Measurements from ENCODE around the gene POLH. TPM values are rescaled to one million over a fixed set of nuclear protein-coding genes. Genes with fewer than 3 reads are reported as not detected.

The POLH gene
- total and polyA plus RNA-seq, 9 of the 15 experiments (the other 6 are each of a cell fraction or from before 2014, with no cell fraction given) = 5.8 to 31.6 (median 20.6) TPM

DNA sequence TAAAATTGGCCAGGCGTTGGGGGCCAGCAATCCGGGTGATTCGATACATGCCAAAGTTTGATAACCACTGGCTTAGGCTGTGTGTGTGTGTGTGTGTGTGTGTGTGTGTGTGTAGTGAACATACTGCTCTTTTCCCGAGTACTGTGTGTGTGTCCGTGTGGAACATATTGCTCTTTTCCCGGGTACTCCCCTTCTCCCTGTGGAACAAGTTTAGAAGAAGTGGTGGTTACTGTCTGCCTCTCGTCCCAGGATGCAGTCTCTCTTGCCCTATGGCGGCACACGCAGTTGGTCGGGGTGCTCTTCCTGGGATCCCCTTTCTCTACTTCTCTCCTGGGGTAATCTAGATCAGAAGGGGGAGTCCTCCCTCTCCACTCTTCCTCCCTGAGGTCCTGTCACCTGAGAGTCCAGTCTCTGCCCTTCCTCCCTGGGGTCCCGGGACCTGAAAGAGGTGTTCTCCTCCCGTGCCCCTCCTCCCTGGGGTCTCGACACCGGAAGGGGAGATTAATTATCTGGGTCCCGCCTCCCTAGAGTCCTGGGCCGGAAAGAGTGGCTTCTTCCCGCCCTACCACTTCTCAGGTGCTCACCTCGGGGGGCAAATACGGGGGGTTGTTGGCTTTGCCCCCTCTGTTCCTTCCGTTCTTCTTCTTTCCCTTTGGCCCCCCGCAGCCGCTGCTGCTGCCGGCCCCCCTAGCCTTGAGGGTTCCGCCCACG lies 52.6 kb downstream of the POLH start (continued):
- TF ChIP-seq KDM5B (IDR thresholded peaks at IDR 0.05; ENCODE audit: insufficient replicate concordance, low read depth, low read length) (peak; percentile 2), ZNF408 (CRISPR knock-in tag; IDR thresholded peaks at IDR 0.05; ENCODE audit: low read depth) (no peak), NR2C1 (IDR thresholded peaks at IDR 0.05) (no peak), NR2C1 (tag; IDR thresholded peaks at IDR 0.05) (peak; percentile 29; the same call in 1 of the 2 replicates), DNMT1 (IDR thresholded peaks at IDR 0.05) (no peak), ZNF274 (IDR thresholded peaks at IDR 0.05; ENCODE audit: borderline replicate concordance, low read depth, low read length) (no peak), ZNF124 (CRISPR knock-in tag; IDR thresholded peaks at IDR 0.05) (no peak), HDAC2 (IDR thresholded peaks at IDR 0.05) (peak; percentile 84; the same call in 1 of the 2 replicates), PHB2 (IDR thresholded peaks at IDR 0.05; ENCODE audit: low read depth) (0 out of 2 replicates have a peak, but pooled peaks have one; percentile 23), ZNF316 (IDR thresholded peaks at IDR 0.05) (no peak), SIN3A (IDR thresholded peaks at IDR 0.05; ENCODE audit: borderline replicate concordance in 2 of 2, control insufficient read depth in 1 of 2, low read depth in 2 of 2, low read length in 2 of 2) (peak; percentile 55 to 61; a peak in 2 of 4 replicates), MEF2D (tag; conservative IDR thresholded peaks at IDR 0.05; ENCODE audit: low read depth) (no peak; the same call in 1 of the 2 replicates)
- TF ChIP-seq, protein P1, sequence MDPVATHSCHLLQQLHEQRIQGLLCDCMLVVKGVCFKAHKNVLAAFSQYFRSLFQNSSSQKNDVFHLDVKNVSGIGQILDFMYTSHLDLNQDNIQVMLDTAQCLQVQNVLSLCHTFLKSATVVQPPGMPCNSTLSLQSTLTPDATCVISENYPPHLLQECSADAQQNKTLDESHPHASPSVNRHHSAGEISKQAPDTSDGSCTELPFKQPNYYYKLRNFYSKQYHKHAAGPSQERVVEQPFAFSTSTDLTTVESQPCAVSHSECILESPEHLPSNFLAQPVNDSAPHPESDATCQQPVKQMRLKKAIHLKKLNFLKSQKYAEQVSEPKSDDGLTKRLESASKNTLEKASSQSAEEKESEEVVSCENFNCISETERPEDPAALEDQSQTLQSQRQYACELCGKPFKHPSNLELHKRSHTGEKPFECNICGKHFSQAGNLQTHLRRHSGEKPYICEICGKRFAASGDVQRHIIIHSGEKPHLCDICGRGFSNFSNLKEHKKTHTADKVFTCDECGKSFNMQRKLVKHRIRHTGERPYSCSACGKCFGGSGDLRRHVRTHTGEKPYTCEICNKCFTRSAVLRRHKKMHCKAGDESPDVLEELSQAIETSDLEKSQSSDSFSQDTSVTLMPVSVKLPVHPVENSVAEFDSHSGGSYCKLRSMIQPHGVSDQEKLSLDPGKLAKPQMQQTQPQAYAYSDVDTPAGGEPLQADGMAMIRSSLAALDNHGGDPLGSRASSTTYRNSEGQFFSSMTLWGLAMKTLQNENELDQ (CRISPR knock-in tag; IDR thresholded peaks at IDR 0.05; ENCODE audit: borderline replicate concordance) = no peak
- TF ChIP-seq, protein P2, sequence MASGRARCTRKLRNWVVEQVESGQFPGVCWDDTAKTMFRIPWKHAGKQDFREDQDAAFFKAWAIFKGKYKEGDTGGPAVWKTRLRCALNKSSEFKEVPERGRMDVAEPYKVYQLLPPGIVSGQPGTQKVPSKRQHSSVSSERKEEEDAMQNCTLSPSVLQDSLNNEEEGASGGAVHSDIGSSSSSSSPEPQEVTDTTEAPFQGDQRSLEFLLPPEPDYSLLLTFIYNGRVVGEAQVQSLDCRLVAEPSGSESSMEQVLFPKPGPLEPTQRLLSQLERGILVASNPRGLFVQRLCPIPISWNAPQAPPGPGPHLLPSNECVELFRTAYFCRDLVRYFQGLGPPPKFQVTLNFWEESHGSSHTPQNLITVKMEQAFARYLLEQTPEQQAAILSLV (tag; IDR thresholded peaks at IDR 0.05) = no peak
- TF ChIP-seq, protein P3, sequence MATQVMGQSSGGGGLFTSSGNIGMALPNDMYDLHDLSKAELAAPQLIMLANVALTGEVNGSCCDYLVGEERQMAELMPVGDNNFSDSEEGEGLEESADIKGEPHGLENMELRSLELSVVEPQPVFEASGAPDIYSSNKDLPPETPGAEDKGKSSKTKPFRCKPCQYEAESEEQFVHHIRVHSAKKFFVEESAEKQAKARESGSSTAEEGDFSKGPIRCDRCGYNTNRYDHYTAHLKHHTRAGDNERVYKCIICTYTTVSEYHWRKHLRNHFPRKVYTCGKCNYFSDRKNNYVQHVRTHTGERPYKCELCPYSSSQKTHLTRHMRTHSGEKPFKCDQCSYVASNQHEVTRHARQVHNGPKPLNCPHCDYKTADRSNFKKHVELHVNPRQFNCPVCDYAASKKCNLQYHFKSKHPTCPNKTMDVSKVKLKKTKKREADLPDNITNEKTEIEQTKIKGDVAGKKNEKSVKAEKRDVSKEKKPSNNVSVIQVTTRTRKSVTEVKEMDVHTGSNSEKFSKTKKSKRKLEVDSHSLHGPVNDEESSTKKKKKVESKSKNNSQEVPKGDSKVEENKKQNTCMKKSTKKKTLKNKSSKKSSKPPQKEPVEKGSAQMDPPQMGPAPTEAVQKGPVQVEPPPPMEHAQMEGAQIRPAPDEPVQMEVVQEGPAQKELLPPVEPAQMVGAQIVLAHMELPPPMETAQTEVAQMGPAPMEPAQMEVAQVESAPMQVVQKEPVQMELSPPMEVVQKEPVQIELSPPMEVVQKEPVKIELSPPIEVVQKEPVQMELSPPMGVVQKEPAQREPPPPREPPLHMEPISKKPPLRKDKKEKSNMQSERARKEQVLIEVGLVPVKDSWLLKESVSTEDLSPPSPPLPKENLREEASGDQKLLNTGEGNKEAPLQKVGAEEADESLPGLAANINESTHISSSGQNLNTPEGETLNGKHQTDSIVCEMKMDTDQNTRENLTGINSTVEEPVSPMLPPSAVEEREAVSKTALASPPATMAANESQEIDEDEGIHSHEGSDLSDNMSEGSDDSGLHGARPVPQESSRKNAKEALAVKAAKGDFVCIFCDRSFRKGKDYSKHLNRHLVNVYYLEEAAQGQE (IDR thresholded peaks at IDR 0.05; ENCODE audit: borderline replicate concordance) = no peak
- TF ChIP-seq, protein P3 (CRISPR knock-in tag; IDR thresholded peaks at IDR 0.05; ENCODE audit: low read depth) = peak; percentile 54
